HuH-7 (cell line): Measurements from ENCODE around the gene OSM.
"Not testable (repeated sequence)": the region's sequence is repeated elsewhere in the genome, so short reads cannot be mapped to it uniquely, and the experiment has no call there.

Experiments
- DNase-seq: peaks from one replicate; pipeline ENCODE4 v3.0.0; 2011; ENCODE audit warnings: low spot score

Gene OSM

GRCh38 chr22:30244066-30244465 is 22.6 kb downstream of the OSM start:
- DNase-seq, result no peak

DNA sequence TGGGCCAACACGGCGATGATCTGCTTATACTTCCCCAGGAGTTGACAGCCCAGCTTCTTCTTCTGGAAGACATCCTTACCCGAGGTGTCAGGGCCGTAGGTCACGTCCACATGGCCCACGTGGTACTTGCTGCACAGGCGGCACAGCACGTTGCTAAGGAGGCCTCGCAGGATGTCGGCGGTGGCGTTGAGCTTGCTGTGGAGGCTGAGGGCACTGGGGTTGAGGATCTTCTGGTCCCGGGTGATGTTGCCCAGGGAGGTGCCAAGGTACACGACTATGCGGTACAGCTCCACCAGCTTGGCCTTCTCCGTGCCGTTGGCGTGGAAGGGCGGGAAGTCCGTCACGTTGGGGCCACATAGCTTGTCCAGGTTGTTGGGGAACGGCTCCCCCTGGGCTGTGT is 23.0 kb downstream of the OSM start:
- DNase-seq, result no peak

DNA sequence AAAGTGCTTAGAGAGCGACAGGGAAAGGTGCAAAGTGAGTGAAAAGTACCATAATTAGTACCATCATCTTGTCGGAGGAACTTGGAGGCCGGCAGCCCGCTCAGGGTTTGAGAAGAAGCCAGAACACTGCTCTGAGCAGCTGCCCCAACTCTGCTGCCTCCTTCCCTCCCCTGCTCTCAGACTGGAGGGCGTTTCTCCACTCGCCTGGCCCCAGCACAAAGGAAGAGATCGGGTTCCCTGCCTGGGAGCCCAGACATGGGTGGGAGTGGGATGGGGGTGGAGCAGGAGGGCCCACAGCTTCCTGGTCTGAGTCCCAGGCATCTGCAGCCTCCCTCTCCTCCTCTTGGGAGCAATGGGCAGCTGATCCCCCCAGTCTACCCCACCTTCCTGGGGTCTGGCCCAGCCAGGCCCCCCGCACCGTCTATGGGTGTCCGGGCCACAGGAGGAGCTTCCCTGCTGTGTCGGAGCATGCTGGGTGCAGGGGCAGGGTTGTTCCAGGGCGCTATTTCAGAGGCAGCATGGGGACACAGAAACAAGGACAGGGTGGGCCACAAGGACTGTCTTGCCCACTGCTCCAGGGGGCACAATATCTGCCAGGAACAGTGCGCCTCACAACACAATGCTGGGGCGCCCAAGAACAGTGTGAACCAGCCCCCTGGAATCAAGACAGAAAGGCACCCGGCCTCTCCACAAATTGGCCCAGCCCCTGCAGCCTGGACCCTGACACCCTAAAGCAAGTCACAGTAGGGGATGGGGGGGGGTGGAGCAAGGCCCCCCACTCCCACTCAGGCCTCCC is 24.9 kb downstream of the OSM start:
- no peak for DNase-seq

DNA sequence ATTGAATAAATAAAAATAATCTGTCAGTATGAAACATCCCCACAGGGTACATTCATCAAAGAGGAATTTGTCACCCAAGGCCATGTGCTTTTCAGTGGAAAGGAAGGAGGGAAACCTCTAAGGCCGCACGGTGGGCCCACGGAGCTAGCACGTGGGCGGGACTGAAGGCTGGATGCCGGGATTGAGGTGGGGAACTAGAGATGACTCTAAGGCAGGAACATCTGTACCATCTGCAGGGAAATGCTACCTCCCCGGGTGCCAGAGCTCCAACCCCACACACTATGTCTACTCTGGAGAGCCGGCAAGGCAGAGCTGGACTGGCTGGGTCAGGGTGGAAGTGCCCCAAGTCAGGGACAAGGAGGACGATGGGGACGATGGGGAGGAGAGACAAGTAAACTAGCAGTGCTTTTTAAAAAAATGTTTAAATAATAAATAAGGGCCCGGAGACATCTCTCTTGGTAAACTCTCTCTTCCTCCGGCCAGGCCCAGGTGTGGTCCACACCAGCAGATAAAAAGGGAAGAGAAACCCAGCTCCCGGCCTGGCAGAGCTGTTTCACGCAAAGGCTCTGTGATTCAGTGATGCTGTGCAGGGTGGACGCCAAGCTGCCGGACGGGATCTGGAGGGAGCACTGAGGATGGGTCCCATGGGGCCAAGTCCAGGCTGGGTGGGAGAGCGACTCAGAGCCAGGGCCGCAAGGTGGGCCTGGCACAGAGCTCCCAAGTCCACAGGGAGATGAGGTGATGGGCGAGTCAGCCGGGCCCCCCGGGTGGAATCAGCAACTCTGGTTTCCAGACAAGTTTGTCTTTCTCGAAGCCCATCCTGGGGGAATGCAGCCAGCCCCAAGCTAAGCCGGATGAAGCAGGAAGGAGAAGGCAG is 25.9 kb downstream of the OSM start:
- no peak for DNase-seq

- DNase-seq, result no peak
These were observed 26.9 kb downstream of the OSM start for GRCh38 chr22:30239488-30240405.

DNA sequence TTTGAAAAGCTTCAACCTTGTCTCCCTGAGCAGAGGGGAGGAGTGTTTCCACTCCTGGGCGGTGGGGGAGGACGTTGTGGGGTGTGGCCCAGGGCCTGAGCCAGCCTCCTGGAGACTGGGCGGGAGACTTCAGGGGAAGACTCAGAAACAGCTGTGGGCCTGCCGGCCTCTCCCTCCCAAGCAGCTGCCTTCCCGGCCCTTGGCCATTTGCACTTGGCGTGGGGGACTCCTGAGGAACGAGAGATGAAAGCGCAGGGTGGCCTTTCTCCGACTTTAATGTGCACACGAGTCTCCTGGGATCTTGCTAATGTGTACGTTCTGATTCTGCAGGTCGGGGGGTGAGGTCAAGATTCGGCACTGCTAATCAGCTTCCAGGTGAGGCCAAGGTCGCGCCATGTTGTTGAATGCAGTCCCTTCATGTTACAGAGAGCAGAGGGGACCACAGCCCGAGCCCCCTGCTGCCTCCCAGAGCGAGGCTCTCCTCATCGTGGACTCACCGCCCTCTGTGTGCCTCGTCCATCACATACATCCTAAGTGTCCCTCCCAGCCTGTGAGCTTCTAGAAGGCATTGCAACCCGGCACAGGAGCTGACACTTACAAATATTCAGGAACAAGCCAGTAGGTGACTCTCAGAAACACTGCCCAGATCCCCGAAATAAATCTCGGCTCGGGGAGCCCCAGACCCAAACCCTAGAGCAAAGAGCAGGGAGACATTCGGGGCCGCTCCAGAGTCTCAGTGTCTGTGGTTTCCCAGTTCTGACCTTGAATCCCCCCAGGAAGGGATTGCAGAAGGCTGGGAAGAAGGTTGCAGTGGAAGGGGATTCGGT is 27.8 kb downstream of the OSM start:
- DNase-seq, result no peak

DNA sequence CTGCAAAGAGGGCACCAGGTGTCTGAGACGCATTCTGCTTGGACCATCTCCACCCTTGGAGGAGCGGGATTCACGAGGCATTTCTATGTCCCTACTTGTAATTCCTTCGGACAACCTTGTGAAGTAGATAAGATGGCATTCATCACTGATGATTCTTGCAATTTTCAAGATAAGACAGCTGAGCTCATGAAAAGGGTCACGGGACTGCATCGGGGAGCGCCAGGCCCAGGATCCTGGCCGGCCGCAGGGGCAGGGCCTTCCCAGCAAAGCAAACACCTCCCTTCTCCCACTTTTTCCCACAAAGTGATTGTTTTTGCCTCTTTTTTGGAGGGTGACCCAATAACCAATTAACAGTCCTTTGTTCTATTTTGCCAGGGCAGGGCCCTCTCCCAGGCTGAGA is 28.5 kb downstream of the OSM start:
- DNase-seq, result no peak

DNA sequence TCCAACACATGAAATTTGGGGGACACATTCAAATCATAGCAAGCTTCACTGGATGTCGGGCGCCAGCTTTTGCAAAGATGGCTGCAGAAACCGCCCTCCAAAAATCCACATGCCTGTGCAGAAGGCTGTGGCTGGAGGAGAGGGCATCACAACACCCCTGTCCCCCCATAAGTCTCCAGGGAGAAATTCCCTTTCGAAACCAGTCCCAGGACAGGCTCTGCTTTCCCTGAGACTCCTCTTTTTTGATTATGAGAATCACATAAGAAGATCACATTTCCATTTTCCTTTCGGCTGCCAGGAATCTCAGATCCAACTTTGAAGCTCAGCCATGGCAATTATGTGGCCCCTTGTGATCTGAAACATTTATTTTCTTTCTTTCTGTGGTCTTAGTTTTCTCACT is 29.8 kb downstream of the OSM start:
- DNase-seq, result no peak

GRCh38 chr22:30235687-30236170 is 30.9 kb downstream of the OSM start:
- no peak for DNase-seq

DNA sequence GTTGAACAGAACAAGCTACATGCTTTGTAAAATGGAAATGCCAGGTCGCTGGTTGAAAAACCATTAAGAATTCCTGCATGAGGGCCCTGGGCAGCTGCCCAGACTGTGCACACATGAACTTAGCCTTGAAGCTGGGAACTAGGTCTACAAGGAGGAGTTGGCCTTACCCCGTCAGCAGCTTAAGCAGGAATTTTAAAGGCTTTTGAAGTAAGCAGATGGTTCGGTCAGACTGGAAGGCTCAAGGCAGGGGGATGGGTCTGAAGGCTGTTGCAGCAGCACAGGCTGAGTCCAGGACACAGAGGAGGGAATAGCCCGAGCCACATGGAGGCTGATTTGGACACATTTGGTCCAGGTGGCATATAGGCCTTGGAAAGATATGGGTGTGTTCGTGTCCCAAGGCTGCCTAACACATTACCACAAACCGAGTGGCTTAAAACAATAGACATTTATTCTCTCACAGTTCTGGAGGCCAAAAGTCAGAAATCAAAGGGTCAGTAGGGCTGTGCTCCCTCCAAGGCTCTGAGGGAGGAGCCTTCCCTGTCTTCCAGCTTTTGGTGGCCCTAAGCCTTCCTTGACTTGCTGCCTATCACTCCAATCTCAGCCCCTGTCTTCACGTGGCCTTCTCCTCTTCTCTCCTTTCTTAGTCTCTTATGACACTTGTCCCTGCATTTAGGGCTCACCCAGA is 31.7 kb downstream of the OSM start:
- no peak for DNase-seq

DNA sequence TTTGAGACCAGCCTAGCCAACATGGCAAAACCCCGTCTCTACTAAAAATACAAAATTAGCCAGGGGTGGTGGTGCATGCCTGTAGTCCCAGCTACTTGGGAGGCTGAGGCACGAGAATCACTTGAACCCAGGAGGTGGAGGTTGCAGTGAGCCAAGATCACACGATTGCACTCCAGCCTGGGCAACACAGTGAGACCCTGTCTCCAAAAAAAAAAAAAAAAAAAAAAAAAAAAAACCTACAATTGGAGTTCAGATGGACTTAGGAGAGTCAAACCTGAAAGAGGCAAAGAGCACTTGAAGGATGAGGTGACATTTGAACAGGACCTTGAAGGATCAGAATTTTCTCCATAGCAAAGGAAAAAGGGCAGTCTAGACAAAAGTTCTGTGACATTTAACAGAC is 32.3 kb downstream of the OSM start:
- not testable (repeated sequence) for DNase-seq

DNA sequence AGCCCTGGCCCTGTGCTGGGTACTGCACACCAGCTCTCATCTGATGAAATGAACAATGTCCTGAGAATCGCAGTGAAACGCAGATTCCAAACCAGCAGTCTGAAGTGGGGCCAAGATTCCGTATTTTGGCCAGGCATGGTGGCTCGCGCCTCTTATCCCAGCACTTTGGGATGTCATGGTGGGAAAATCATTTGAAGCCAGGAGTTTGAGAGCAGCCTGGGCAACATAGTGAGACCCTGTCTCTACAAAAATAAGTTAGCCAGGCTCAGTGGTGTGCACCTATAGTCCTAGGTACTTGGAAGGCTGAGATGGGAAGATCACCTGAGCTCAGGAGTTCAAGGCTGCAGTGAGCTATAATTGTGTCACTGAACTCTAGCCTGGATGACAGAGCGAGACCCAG is 33.1 kb downstream of the OSM start:
- no peak for DNase-seq

- DNase-seq, result no peak
These were observed 33.9 kb downstream of the OSM start for GRCh38 chr22:30232716-30233218.

DNA sequence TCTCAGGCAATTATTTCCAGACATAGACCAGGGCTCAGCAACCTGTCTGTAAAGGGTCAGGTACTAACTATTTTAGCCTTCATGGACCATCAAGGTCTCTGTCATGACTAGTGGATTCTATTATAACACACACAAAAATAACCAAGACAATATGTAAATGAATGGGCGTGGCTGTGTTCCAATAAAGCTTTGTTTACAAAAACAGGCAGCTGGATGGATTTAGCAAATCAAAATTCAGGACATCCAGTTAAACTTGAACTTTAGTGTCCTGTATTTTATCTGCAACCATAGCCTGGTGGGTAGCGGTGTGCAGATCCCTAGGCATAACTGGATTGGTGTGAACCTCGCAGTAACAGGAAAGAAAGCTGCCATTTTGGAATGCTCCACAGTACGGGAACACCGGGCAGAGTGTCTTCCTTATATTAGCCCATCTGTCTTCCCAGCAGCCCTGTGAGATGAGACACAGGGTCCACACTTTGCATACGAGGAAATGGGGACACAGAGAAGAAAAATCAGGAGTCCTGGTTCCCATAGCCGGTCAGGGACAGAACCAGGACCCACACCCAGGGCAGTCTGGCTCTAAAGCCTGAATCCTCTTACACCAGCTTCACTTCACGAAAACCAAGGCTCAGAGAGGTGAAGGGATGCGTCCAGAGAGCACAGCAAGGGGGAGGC is 35.7 kb downstream of the OSM start:
- no peak for DNase-seq

GRCh38 chr22:30230330-30230729 is 36.3 kb downstream of the OSM start:
- DNase-seq, result no peak

DNA sequence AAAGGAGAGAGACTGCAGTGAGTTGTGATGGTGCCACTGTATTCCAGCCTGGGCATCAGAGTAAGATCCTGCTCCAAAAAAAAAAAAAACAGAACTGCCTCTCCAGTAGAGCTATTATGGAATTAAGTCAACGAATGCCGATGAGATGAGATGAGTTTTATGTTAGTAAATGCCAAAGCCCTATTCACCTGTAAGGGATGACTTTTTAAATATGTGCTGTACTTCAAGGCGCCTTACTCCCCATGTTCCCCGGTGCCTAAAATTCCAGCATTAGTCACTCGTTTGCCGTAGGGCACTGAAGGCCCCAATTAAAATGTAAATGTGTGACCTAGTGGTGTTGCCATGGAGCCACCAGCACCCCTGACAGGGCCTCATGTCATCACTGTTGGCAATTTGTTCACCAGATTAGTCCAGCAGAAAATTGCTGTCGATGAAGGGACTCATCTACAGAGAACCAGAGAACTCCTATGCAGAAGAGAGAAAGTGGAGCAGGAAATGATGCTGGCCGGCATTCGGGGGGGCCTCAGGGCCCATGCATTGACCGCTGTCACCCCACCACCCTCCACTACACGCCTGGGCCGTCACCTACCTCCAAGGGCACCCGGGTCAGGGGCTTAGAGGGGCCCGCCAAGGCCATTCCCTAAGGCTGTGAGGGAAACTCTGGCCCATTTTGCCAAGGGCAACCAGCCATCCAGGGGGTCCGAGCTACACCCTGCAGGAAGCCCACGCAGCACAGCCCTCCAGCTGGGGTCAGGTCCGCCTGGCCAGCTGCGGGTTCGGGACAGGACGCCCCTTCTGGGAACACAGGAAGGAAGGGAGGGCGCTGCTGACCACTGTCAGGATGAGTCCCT is 37.9 kb downstream of the OSM start:
- DNase-seq, result no peak

DNA sequence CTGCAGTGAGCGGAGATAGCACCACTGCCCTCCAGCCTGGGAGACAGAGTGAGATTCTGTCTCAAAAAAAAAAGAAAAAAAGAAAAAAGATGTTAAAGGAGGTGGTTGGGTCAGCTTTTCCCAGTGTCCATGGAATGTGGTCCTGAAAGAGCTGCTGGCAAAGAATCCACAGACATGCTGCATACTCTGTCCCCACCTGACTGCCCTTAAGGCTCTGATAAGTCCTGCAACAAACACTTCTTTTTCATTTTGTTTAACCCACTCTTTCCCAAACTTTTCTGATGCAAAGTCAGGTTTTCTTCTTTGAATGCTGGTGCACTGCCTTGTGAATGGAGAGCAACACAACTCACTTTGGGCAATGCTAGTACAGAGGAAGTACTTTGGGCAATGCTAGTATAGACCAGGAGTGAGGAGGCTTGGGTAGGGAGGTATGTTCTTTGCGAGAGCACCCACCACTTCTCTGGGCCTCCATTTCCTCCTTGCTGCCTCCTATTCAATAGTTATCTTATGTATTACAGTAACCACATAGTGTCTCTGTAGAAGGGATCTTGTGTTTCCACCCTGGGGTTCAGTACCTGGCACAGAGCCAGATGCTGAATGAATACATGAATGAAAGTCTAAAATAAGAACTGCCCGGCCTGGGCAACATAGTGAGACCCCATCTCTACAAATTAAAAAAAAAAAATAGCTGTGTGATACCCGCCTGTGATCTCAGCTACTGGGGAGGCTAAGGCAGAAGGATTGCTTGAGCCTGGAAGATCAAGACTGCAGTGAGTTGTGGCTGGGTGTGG is 39.0 kb downstream of the OSM start:
- DNase-seq, result no peak

DNA sequence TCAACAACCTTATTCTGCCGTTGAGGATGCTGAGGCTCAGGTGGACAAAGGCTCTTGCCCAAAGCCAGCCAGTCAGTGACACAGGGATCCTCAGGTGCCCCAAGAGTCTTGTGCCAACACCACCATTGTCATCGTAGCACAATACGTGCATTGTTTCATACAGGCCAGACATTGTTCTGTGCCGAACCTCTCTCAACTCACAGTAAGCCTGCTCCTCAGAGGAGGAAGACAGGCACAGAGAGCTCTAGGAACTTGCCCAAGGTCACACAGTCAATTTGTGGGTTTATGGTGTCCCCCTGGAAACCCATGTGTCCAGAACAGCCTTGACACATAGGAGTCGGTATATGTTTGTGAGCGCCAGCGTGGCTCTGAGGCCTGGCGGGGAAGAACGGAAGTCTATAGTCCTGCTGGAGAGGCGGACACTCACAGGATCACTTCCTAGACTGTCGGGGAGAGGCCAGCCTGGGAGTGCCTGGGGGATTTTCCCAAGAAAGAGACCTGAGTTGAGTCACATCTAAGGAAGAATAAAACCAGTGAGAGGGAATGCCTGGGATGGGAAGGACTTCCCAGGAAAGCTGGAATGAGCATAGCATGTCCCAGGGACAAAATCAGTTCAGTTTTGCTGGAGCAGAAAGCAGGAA is 40.3 kb downstream of the OSM start:
- DNase-seq, result no peak
